CD14-positive monocyte (primary cell): ENCODE data around the gene SLC24A4. TPM values are rescaled to one million over a fixed set of nuclear protein-coding genes. Genes with fewer than 3 reads are reported as not detected.
A peak's percentile ranks its signal among the peaks of the same experiment; 100 is the strongest.

Experiments
- DNase-seq, 3 donors: peaks; one replicate each; pipeline ENCODE4 v3.0.0-alpha.2; 2011 to 2022
- H2AFZ ChIP-seq: 2 replicates; pipeline ENCODE4 v1.6.0; 2012; ENCODE audit warnings: mild to moderate bottlenecking, low read depth, low read length, inconsistent platforms; ENCODE audit not compliant: insufficient read depth, poor library complexity, severe bottlenecking
- H3K27ac ChIP-seq, 2 donors: 1 replicate in 1 of 2; 2 replicates in 1 of 2; pipeline ENCODE4 v1.5.1; 2012 to 2013; ENCODE audit warnings: low read length in 2 of 2, control low read depth in 1 of 2, inconsistent platforms in 1 of 2, low read depth in 1 of 2, mild to moderate bottlenecking in 1 of 2
- H3K27me3 ChIP-seq, 2 donors: one replicate each; pipeline versions ENCODE4 v1.6.0 to v1.6.1; 2011 to 2013; ENCODE audit warnings: low read length in 2 of 2; ENCODE audit not compliant: control insufficient read depth in 2 of 2, insufficient read depth in 2 of 2
- H3K36me3 ChIP-seq, 2 donors: replicated peaks in 1 of 2; 1 replicate in 1 of 2; 2 replicates in 1 of 2; pipeline versions ENCODE4 v1.5.1 to v1.6.1; 2012 to 2013; ENCODE audit warnings: low read length in 2 of 2, control low read depth in 1 of 2, inconsistent platforms in 1 of 2, mild to moderate bottlenecking in 1 of 2; ENCODE audit not compliant: insufficient read depth in 2 of 2, control insufficient read depth in 1 of 2
- H3K4me1 ChIP-seq, 2 donors: 1 replicate in 1 of 2; 2 replicates in 1 of 2; pipeline versions ENCODE4 v1.5.1 to v1.6.1; 2012 to 2013; ENCODE audit warnings: low read length in 2 of 2, control low read depth in 1 of 2, inconsistent platforms in 1 of 2, mild to moderate bottlenecking in 1 of 2, moderate library complexity in 1 of 2; ENCODE audit not compliant: insufficient read depth in 2 of 2, control insufficient read depth in 1 of 2
- H3K4me2 ChIP-seq: replicated peaks from 2 replicates; pipeline ENCODE3; 2012; ENCODE audit warnings: low read length, moderate library complexity, mild to moderate bottlenecking; ENCODE audit not compliant: poor library complexity, severe bottlenecking; ENCODE audit errors: extremely low read depth
- H3K4me3 ChIP-seq, 3 experiments: fragments of 200-600 bp in 1 of 3; sonication (generic) in 1 of 3; replicated peaks in 1 of 3; 1 replicate in 2 of 3; 2 replicates in 1 of 3; pipeline ENCODE4 v1.5.1; 2011 to 2013; ENCODE audit warnings: low read length in 3 of 3, mild to moderate bottlenecking in 3 of 3, control low read depth in 2 of 3, low read depth in 2 of 3, inconsistent platforms in 1 of 3, moderate library complexity in 1 of 3
- H3K79me2 ChIP-seq: 2 replicates; pipeline ENCODE4 v1.6.0; 2012; ENCODE audit warnings: mild to moderate bottlenecking, control low read depth, inconsistent platforms, low read length, moderate library complexity; ENCODE audit not compliant: insufficient read depth
- H3K9ac ChIP-seq: 2 replicates; pipeline ENCODE4 v1.6.0; 2017; ENCODE audit warnings: low read length, mild to moderate bottlenecking; ENCODE audit not compliant: insufficient read depth, poor library complexity, severe bottlenecking
- H3K9me3 ChIP-seq, 2 donors: replicated peaks in 1 of 2; 1 replicate in 1 of 2; 2 replicates in 1 of 2; pipeline versions ENCODE4 v1.5.1 to v1.6.1; 2012 to 2013; ENCODE audit warnings: low read length in 2 of 2, control low read depth in 1 of 2; ENCODE audit not compliant: control insufficient read depth in 1 of 2, insufficient read depth in 1 of 2
- H4K20me1 ChIP-seq: 2 replicates; pipeline ENCODE4 v1.6.0; 2012; ENCODE audit warnings: mild to moderate bottlenecking, low read length, control low read depth, moderate library complexity; ENCODE audit not compliant: insufficient read depth
- H3K27ac Mint-ChIP-seq, 7 donors: one replicate each; pipeline ENCODE4 v1.8.0; 2020; ENCODE audit warnings: mild to moderate bottlenecking in 7 of 7, mixed read lengths in 7 of 7, moderate library complexity in 6 of 7, inconsistent platforms in 2 of 7
- H3K27me3 Mint-ChIP-seq, 3 donors: one replicate each; pipeline ENCODE4 v1.8.0; 2021 to 2022; ENCODE audit warnings: low read depth in 3 of 3, mild to moderate bottlenecking in 3 of 3, mixed read lengths in 3 of 3, moderate library complexity in 3 of 3, inconsistent platforms in 1 of 3
- H3K36me3 Mint-ChIP-seq, 2 donors: one replicate each; pipeline ENCODE4 v1.8.0; 2020; ENCODE audit warnings: mixed read lengths in 2 of 2, inconsistent platforms in 1 of 2, mild to moderate bottlenecking in 1 of 2
- H3K4me1 Mint-ChIP-seq: one replicate; pipeline ENCODE4 v1.8.0; 2020; ENCODE audit warnings: mild to moderate bottlenecking, mixed read lengths
- H3K4me3 Mint-ChIP-seq, 2 donors: one replicate each; pipeline ENCODE4 v1.8.0; 2020; ENCODE audit warnings: mild to moderate bottlenecking in 2 of 2, mixed read lengths in 2 of 2, moderate library complexity in 1 of 2
- H3K9me3 Mint-ChIP-seq, 7 donors: one replicate each; pipeline ENCODE4 v1.8.0; 2020 to 2022; ENCODE audit warnings: mixed read lengths in 7 of 7, mild to moderate bottlenecking in 6 of 7, moderate library complexity in 6 of 7, inconsistent platforms in 2 of 7
- CTCF ChIP-seq: fragments of 200-600 bp; IDR thresholded peaks from one replicate; pipeline ENCODE4 v1.8.0; 2022; ENCODE audit warnings: antibody characterized with exemption, mild to moderate bottlenecking
- WGBS: methylation state at CpG from one replicate; pipeline ENCODE4 v1.1.5; 2013; ENCODE audit warnings: missing lambda C conversion rate; ENCODE audit not compliant: insufficient coverage; 5-methylcytosine and 5-hydroxymethylcytosine counted together
- intact Hi-C, 2 donors: fragments of 100-400 bp; cut with micrococcal nuclease; formaldehyde crosslinking; loops; one replicate each; pipeline versions ENCODE4 v1.15.0 to v1.15.1; 2023
- polyA plus RNA-seq, 3 donors: library from polyadenylated mRNA; depleted of rRNA in 1 of 3; unstranded in 2 of 3; stranded (reverse) in 1 of 3; fragments of 300-500 nt in 2 of 3; fragments of >200 nt in 1 of 3; fragmentation: Illumina TruSeq in 2 of 3; gene quantifications; 1 replicate in 2 of 3; 2 replicates in 1 of 3; pipeline ENCODE4 v1.2.3, GENCODE V29; 2012 to 2021

SLC24A4 gene
- polyA plus RNA-seq, 3 donors: 20.0 to 41.9 (median 26.5) TPM

- intact Hi-C loops: no loop called here
Measured at GRCh38 chr14:92362781-92363235, 39.8 kb downstream of the SLC24A4 start.

GRCh38 chr14:92366237-92366636, 43.3 kb downstream of the SLC24A4 start:
- H3K27me3 ChIP-seq: no peaks in the 10 kb centered on the region
- no peak overlapping the region for H3K27ac ChIP-seq
- no peak overlapping the region for H3K4me2 ChIP-seq
- peaks cover 5% of the 10 kb centered on the region for H4K20me1 ChIP-seq
- no peaks in the 10 kb centered on the region for H3K9me3 ChIP-seq
- H3K4me3 ChIP-seq: no peak overlapping the region
- no peaks in the 10 kb centered on the region for H3K79me2 ChIP-seq
- Mint-ChIP-seq H3K36me3 (peaks cover 31 to 48% of the 10 kb centered on the region in 2 donors), H3K4me3 (no peak overlapping the region), H3K27ac (peak overlapping the region in 1 of 7 donors; percentile 21), H3K27me3 (peaks cover 5 to 37% (median 22%) of the 10 kb centered on the region in 3 donors), H3K4me1 (peaks cover 31% of the 10 kb centered on the region), H3K9me3 (peaks cover 0 to 1% (median 0%) of the 10 kb centered on the region in 7 donors)
- H3K4me1 ChIP-seq: peaks cover 3 to 15% of the 10 kb centered on the region in 2 donors
- H3K36me3 ChIP-seq: no peaks in the 10 kb centered on the region
- DNase-seq: no peak
- TF ChIP-seq CTCF: no peak
- H2AFZ ChIP-seq: no peak overlapping the region
- 91% methylated on average over 11 of the region's 11 CpGs for WGBS
- no peak overlapping the region for H3K9ac ChIP-seq
- intact Hi-C loops: no loop called here

More at GRCh38 chr14:92362781-92363235, 39.8 kb downstream of the SLC24A4 start:
- H3K27ac ChIP-seq: no peak overlapping the region
- H3K9me3 Mint-ChIP-seq: peaks cover 0 to 1% (median 0%) of the 10 kb centered on the region in 7 donors
- no peak overlapping the region for H2AFZ ChIP-seq
- H3K36me3 ChIP-seq: no peaks in the 10 kb centered on the region
- no peak overlapping the region for H3K9ac ChIP-seq
- H3K27me3 ChIP-seq: no peaks in the 10 kb centered on the region
- no peak for TF ChIP-seq CTCF
- no peak overlapping the region for H3K4me3 ChIP-seq
- H3K4me1 Mint-ChIP-seq: peaks cover 43% of the 10 kb centered on the region
- 82% methylated on average over 9 of the region's 14 CpGs for WGBS
- H3K4me3 Mint-ChIP-seq: peak overlapping the region in 1 of 2 donors; percentile 51
- peak in 1 of 3 donors; percentile 22 for DNase-seq
- H3K36me3 Mint-ChIP-seq: peaks cover 25 to 36% of the 10 kb centered on the region in 2 donors
- H3K27ac Mint-ChIP-seq: no peak overlapping the region
- H3K27me3 Mint-ChIP-seq: peaks cover 5 to 34% (median 29%) of the 10 kb centered on the region in 3 donors
- H3K9me3 ChIP-seq: no peaks in the 10 kb centered on the region
- H4K20me1 ChIP-seq: peaks cover 8% of the 10 kb centered on the region
- H3K4me1 ChIP-seq: peaks cover 7 to 22% of the 10 kb centered on the region in 2 donors
- no peaks in the 10 kb centered on the region for H3K79me2 ChIP-seq
- H3K4me2 ChIP-seq: no peak overlapping the region
